Stimulated activated CD8-positive, alpha-beta memory T cell treated with anti-CD3 and anti-CD28 coated beads, Interleukin-4, amount 100 ng/mL, for 48 hours (primary cell): ENCODE data around the gene FAM227A.
A peak's percentile ranks its signal among the peaks of the same experiment; 100 is the strongest.

Experiments used
- DNase-seq: peaks from one replicate; pipeline ENCODE4 v3.0.0-alpha.2; 2020

FAM227A gene

DNA sequence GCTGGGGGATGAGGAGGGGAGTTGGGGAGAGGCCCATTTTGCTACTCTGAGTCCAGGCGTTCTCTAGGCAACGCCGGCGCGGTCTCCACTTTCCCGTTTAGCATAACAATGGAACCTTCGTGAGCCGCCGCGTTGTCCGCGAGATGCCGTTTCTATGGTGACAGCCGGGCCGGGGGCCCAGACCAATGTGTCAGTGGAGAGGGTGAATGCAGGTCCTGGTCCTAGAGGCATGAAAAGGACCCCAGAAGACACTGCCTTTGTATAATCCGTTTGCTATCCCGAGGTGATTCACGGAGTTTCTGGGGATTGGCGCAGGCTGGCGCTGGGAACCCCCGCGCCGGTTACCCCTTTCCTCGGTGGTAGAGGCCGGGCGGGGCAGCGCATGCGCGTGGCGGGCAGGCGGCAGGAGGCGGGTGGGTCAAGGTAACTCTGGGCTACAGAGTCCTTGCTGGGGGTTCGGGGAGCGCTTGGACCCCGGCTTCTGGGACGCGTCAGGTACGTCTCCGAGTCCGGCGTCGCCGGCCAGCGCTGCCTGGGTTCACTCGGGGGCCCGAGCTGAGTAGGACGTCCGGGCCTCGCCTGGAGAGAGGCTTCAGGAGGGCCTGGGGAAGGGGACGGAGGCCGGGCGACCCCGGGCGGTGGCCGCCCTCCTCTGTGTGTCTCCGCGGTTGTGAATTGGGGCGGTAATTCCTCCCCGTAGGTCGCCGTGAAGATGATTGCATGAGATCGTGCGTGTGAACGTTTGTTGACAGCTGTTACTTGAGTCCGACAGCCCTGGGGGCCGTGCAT, at the start of gene FAM227A, which contains the start of gene CBY1:
FAM227A (minus strand) TSS at position 137 of the 789 bp plus-strand sequence. CDS start 6,224 bp downstream, outside the sequence.
CBY1 (plus strand) TSS at position 383 of the 789 bp plus-strand sequence. CDS start 11,417 bp downstream, outside the sequence.
- DNase-seq, result peak; percentile 92

- peak; percentile 95 for DNase-seq
These were observed 49.3 kb upstream of the FAM227A start, which contains the start of gene GTPBP1 for GRCh38 chr22:38705235-38706100. Gene GTPBP1 (plus strand): TSS chr22:38705944. CDS start chr22:38705956, 12 bp downstream.

DNA sequence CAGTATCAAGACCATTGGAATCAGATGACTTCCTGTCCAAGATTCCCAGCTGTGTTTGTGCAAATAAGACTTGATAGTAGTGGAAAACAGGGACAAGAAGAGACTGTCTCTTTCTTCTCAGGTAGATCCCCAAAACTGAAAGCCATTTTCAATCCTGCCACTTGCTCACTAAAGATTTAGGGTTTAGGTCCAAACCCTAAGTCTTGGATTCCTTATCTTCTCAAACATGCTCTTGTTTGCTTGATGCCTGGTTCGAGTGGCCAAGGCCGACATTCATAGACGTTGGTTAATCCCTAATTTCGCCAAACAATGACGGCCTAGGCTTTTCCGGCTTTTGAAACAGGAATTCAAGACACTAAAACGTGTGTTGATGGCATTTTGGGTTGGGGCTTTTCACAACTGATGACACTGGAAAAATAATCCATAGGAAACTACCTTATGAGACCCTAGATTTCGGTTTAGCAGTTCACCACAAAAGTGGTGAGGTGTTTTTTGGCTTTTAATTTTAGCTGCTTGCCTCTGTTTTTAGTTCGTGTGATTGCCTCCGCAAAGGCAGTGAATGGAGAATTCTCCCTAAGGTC, 48.6 kb upstream of the FAM227A start:
- no peak for DNase-seq

- peak; percentile 100 for DNase-seq
These were observed 44.8 kb upstream of the FAM227A start, which contains the start of gene JOSD1 for GRCh38 chr22:38700789-38701628. Gene JOSD1 (minus strand): TSS chr22:38700943. CDS start chr22:38699987, 956 bp downstream.

- no peak for DNase-seq
These were observed 44.1 kb upstream of the FAM227A start for GRCh38 chr22:38700270-38700788.

- no peak for DNase-seq
These were observed 43.6 kb upstream of the FAM227A start for GRCh38 chr22:38699784-38700183.

GRCh38 chr22:38699143-38699542, 43.0 kb upstream of the FAM227A start:
- no peak for DNase-seq

DNA sequence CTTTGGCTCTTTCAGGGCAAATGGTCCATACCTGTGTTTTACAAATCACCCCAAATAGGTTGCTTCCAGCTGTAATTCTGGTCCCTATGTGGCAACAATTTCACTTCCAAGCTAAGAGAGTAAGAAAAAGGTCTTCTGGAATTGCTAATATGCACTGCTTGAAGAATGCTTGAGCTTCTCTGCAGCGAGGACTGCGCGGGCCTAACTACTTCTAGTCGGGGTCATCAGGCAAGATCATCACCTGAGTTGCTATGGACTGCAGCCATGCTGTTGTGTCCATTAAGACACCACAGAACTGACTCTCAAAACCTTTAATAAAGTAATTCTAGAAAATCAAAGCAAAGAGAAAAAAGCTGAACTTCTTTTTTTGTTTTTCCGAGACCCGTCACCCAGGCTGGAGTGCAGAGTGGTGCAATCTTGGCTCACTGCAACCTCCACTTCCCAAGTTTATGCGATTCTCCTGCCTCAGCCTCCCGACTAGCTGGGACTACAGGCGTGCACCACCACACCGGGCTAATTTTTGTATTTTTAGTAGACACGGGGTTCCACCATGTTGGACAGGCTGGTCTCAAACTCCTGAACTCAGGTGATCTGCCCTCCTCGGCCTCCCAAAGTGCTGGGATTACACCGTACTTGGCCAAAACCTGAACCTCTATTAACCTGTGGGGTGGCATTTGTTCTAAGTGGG, 42.4 kb upstream of the FAM227A start:
- no peak for DNase-seq

DNA sequence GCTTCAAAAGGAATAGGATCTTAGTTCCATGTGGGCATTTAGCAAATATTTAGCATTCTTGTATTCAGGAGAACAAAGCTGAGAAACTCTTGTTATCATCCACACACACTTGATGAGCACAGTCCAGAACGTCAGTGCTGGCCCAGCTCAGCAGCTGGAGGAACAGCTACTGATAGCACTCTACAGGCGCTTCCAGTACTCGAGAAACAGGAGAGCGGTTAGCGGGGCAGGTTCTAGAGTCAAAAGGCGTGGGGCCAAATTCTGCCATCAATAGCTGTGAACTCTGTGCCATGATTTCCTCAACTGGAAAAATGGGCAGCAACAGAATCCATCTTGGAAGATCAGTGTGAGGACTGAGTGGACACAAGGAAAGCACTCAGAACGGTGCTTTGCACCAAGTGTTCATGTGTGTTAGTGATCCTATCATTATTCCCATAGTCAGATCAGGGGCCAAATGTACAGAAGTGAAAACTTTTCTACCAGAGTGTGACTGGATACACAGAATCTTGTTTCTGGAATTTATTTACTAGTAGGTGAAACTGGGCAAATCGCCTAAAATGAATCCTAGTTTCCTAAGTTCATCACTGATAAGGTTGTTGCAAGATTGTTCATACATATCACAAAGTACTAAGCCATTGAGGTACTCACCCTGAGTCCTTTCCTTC, 41.4 kb upstream of the FAM227A start:
- DNase-seq, result no peak

DNA sequence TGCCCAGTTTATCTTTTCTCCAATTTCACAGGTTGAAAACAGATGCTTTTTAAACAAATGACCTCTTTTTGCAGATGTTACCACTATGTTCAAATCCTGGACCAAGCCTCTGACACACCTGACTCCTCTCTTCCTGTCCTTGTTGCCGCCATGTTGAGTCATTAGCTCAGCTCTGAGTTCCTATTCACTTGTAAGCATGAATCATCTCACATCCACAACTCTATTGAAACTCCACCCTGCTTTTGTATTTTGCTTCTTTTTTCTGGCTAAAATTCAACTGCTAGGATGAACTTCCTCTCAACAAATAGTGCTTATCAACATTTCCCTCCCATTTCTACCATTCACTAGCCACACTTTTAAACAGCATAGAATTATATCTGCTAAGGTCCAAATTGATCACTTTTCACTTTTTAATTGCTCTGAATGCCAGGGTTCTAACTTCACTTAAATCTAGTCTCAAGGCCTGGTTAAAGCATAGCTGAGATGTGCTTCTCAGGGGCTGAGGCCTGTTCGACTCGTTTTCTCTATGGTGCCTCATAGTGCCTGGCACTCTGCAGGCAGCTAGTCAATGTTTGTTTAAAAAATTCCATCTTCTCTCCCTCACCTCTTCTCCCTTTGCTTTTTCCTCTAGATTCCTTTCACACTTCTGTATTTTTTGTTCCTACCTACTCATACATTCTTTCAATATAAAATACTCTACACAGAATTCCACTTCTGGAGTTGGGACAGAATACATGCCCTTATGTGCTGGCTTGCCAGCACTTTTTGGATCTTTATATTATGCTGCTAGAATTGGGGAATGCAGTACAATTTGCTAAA, 40.6 kb upstream of the FAM227A start:
- DNase-seq, result peak; percentile 49

DNA sequence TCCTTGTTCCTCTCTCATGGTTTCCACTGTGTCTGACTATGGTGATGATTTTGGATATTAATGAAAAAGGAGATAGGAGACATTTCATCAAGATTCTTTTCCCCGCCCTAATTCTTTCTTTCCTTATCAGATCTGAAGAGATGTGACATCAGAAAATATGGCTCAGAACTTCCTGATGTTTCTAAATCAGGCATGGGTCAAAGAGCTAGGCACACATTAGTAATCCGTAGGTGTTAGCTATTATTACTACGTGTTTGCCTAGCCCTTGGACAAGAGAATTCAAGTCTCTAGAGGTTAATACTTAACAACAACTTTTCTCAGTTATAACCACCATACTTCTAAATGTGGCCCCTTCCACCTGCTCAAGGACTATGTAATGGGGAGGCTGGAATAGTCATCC, 38.7 kb upstream of the FAM227A start:
- no peak for DNase-seq

DNA sequence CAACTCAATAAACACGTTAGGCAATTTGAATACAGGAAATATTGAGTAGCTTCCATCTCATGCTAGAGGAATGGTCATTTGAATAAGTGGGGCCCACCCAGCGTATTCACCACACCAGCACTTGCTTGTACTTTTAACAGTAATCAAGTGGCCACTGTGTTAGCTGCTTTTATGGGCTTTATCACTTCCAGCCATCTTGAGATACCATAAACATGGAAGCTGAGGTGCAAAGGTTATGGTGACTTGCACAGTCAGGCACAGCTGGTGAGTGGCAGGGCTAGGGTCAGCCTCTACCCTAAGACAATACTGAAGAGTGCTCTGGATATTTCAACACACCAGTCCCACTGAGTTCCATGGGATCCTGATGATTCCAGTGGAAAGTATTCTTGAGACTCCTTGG, 37.9 kb upstream of the FAM227A start:
- DNase-seq, result no peak

DNA sequence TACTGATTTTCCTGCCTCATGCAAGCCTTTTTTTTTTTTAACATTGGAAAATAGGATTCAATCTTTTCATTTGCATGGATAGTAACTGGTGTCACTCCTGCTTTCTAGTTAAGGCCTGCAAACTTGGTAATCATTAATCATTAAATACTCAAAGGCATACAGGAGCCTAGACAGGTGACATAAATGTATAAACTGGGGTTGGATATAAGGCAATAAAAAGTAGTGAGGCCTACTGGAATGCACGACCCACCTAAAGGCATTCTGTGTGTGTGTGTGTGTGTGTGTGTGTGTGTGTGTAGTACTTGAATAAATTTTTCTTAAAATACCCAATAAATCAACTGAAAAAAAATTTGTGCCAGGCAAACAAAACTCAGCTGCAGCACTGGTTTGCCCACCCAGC, 33.5 kb upstream of the FAM227A start:
- DNase-seq, result no peak

DNA sequence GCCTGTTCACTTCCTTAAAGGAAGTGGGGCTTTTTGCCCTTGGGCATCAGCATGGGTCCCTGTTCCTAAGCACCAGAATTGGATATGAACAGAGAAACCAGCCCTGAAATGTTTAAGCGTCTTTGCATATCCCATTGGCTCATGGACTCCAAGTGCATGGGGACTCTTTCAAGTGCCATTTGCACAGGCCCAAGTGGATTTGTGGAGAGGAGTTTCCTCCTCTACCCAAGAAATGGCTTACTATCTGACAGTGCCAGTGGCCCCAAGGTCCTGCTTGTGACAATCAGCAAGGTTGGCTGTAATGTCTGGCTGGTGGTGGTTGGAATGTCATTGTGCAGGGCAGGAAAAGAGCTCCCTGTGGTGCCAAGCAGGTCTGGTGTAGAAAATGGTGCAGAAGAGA, 29.6 kb upstream of the FAM227A start:
- no peak for DNase-seq

GRCh38 chr22:38684895-38685294, 28.7 kb upstream of the FAM227A start:
- DNase-seq, result no peak

DNA sequence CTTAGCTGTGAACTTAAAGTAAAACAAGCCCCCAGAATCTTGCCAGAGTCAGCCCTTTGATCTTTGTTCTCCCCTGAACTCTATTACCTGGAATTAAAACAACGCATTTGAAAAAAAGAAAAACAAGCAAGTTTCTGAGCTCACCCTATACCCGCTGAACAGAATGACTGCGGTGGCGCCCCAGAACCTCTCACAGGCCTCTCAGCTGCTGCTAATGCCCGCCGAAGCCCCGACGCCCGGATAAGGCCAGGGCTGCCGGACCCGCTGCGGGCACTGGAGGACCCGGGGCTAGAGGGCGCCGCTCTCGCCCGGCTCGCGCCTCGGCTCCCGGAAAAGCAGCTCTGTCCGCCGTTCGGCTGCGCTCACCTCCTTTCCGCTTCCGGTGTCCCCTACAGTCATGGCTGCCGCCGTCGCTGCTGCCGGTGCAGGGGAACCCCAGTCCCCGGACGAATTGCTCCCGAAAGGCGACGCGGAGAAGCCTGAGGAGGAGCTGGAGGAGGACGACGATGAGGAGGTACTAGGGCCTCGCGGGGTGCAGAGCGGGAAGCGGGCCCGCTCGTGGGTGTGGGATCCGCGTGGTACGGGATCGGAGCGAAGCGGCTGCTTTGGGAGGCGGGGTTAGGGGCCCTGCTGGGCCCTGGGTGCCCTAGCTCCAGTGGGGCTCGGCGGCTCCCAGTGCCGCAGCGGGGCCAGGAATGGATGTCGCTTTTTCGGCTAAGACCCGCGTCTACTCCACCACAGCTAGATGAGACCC, 25.6 kb upstream of the FAM227A start, which contains the start of gene TOMM22:
TOMM22 (plus strand) TSS at position 376 of the 754 bp plus-strand sequence; CDS start at position 398, 22 bp downstream.
- DNase-seq, result peak; percentile 89

DNA sequence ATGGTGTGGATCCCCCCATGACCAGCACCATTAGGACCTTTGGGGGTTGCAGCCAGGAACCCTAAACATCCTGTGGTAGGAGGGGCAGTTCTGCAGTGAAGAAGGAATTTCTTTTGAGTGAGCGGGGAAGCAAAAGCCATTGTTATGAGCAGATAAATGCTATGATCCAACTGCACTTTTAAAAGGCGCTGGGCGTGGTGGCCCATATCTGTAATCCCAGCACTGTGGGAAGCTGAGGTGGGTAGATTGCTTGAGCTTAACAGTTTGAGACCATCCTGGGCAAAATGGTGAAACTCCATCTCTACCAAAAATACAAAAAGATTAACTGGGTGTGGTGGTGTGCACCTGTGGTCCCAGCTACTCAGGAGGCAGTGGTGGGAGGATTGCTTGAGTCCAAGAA, 19.6 kb upstream of the FAM227A start:
- DNase-seq, result no peak

GRCh38 chr22:38674888-38675287, 18.7 kb upstream of the FAM227A start:
- no peak for DNase-seq
